CD4-positive, alpha-beta T cell treated with Interleukin-10 for 1 hour (primary cell): Measurements from ENCODE around the gene PHIP.
"Not testable (repeated sequence)": the region's sequence is repeated elsewhere in the genome, so short reads cannot be mapped to it uniquely, and the experiment has no call there.

Experiments used
- DNase-seq: peaks from one replicate; pipeline ENCODE4 v3.0.0-alpha.2; 2020

The PHIP gene

GRCh38 chr6:78911218-78911940, 166.7 kb downstream of the PHIP start:
- no peak for DNase-seq

GRCh38 chr6:78910591-78911171, 167.4 kb downstream of the PHIP start:
- DNase-seq = no peak

DNA sequence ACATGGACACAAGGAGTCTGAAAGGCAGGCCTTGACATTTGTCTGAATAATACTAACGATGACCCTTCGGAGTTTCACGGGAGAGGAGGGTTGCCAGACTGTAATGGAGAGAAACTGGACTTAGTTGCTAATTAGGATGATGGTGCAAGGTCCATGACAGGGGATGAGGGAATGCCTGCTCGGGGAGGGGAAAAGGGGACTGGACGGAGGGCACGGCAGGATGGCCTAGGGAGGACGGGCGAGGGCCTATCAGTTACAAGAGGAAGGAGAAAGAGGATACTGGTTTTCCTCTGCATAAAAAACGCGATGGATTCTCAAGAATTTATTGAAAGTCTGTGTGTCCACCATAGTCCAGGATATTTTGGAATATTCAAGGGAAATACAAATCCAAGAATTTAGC, 168.0 kb downstream of the PHIP start:
- no peak for DNase-seq

GRCh38 chr6:78909391-78909790, 168.7 kb downstream of the PHIP start:
- DNase-seq = no peak

DNA sequence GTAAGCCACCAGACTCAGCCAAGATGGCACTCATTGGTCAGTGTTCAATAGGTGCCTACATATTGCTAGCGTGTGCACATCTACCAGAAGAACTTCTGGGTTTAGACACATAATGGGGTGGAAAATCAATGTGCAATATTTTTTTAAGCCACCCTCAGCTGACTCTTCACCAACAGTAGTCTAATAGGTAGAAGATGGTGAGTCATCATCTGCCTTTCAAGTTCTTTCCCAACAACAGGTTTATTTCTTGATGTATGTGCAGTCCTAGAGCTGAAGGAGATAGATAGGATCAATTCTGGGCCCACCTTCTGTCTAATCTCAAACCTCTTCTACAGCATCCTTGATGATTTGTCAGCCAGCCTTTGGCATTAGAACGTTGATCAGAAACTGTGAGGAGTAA, 169.4 kb downstream of the PHIP start:
- DNase-seq = no peak

DNA sequence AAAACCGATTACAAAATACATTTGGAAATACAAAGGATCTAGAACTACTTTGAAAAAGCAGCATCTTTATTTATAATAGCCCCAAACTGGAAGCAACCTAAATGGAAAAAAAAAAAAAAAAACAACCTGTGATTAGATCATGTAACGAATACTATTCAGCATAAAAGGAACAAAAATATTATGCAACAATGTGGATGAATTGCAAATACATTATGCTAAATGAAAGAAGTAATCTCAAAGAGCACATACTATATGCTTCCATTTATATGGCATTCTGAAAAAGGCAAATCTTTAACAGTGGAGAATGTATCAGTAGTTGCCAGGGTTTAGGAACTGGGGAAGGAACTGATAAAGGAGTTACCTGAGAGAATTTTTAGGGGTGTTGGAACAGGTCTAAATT, 181.8 kb downstream of the PHIP start:
- no peak for DNase-seq

GRCh38 chr6:78889901-78890300, 188.2 kb downstream of the PHIP start:
- not testable (repeated sequence) for DNase-seq
